C4-2B (cell line): ENCODE measurements around the gene RASL11B.

ENCODE experiments used
- ZFX ChIP-seq: fragments of 450-650 bp; IDR thresholded peaks from 2 replicates; pipeline ENCODE4 v1.6.1; 2017
- TF ChIP-seq, protein P1 (sequence below): fragments of 450-650 bp; conservative IDR thresholded peaks from 2 replicates; pipeline ENCODE4 v1.5.1; 2017; ENCODE audit warnings: mild to moderate bottlenecking

DNA sequence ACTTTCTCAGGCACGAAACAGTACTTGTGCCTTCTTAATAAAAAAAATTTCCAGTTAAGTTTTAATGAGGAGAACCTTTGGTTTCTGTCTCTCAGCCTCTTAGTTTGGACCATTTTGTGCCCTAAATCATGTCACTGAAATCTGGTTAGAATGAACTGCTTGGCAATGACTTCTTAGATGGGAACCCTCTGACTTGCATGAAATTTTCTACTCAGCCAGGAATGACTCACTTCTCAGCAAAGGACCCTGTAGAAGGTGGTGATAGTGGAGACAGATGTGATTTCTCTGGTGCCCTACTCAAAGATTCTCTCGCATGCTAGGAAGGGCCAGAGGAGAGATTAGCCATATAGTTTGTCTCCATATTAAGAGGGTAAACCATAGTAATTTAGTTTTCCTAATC, 50.5 kb downstream of the RASL11B start:
- TF ChIP-seq, protein P1, sequence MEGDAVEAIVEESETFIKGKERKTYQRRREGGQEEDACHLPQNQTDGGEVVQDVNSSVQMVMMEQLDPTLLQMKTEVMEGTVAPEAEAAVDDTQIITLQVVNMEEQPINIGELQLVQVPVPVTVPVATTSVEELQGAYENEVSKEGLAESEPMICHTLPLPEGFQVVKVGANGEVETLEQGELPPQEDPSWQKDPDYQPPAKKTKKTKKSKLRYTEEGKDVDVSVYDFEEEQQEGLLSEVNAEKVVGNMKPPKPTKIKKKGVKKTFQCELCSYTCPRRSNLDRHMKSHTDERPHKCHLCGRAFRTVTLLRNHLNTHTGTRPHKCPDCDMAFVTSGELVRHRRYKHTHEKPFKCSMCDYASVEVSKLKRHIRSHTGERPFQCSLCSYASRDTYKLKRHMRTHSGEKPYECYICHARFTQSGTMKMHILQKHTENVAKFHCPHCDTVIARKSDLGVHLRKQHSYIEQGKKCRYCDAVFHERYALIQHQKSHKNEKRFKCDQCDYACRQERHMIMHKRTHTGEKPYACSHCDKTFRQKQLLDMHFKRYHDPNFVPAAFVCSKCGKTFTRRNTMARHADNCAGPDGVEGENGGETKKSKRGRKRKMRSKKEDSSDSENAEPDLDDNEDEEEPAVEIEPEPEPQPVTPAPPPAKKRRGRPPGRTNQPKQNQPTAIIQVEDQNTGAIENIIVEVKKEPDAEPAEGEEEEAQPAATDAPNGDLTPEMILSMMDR, result no peak
- TF ChIP-seq ZFX, result no peak
